PFSK-1 (cell line): ENCODE data around the gene PICALM.

ENCODE experiments used
- FOXP2 ChIP-seq: optimal IDR thresholded peaks from 2 replicates; pipeline ENCODE3; 2011; ENCODE audit warnings: borderline replicate concordance, control low read depth, inconsistent platforms; ENCODE audit not compliant: insufficient read depth; ENCODE audit errors: extremely low read length, extremely low read depth
- POLR2AphosphoS5 ChIP-seq: IDR thresholded peaks from 2 replicates; pipeline ENCODE4 v1.6.1; 2012; ENCODE audit warnings: low read depth, mild to moderate bottlenecking, control low read depth, low read length, moderate library complexity
- REST ChIP-seq, 2 experiments: IDR thresholded peaks; 2 replicates each; pipeline versions ENCODE4 v1.6.1 to v1.8.0; 2011 to 2012; ENCODE audit warnings: low read depth in 2 of 2, low read length in 2 of 2, control low read depth in 1 of 2, inconsistent platforms in 1 of 2, mild to moderate bottlenecking in 1 of 2, moderate library complexity in 1 of 2; ENCODE audit not compliant: insufficient read depth in 1 of 2
- SIN3A ChIP-seq: IDR thresholded peaks from 2 replicates; pipeline ENCODE4 v1.6.1; 2012; ENCODE audit warnings: mild to moderate bottlenecking, low read length, moderate library complexity, borderline replicate concordance; ENCODE audit not compliant: insufficient read depth
- TAF1 ChIP-seq: IDR thresholded peaks from 2 replicates; pipeline ENCODE4 v1.6.1; 2012; ENCODE audit warnings: low read length, control low read depth, borderline replicate concordance; ENCODE audit not compliant: insufficient read depth

PICALM gene

GRCh38 chr11:85951049-85951405, 117.9 kb downstream of the PICALM start:
- TF ChIP-seq SIN3A (no peak), POLR2AphosphoS5 (no peak), FOXP2 (no peak), REST (IDR thresholded peaks at IDR 0.05; ENCODE audit: insufficient read depth in 1 of 2, low read depth in 2 of 2, low read length in 2 of 2) (no peak), TAF1 (no peak)

- TF ChIP-seq REST (IDR thresholded peaks at IDR 0.05; ENCODE audit: insufficient read depth in 1 of 2, low read depth in 2 of 2, low read length in 2 of 2): no peak
- no peak for TF ChIP-seq TAF1
- no peak for TF ChIP-seq SIN3A
- no peak; the same call in 1 of the 2 replicates for TF ChIP-seq POLR2AphosphoS5
- no peak for TF ChIP-seq FOXP2
Observed at GRCh38 chr11:85950317-85951048, 118.4 kb downstream of the PICALM start.

- no peak for TF ChIP-seq FOXP2
- TF ChIP-seq SIN3A: no peak
- TF ChIP-seq REST (IDR thresholded peaks at IDR 0.05; ENCODE audit: insufficient read depth in 1 of 2, low read depth in 2 of 2, low read length in 2 of 2): no peak
- no peak for TF ChIP-seq TAF1
- no peak for TF ChIP-seq POLR2AphosphoS5
Observed at GRCh38 chr11:85949798-85950197, 119.1 kb downstream of the PICALM start.

- no peak for TF ChIP-seq FOXP2
- TF ChIP-seq SIN3A: no peak
- TF ChIP-seq POLR2AphosphoS5: no peak
- no peak for TF ChIP-seq REST (IDR thresholded peaks at IDR 0.05; ENCODE audit: insufficient read depth in 1 of 2, low read depth in 2 of 2, low read length in 2 of 2)
- no peak for TF ChIP-seq TAF1
Observed at GRCh38 chr11:85948884-85949283, 120.0 kb downstream of the PICALM start.
